ENCODE data around the gene SAV1. TPM values are rescaled to one million over a fixed set of nuclear protein-coding genes. Genes with fewer than 3 reads are reported as not detected.

The SAV1 gene
- total RNA-seq, 1 donor from 2014 or later = 30.0 TPM

- intact Hi-C loops (cut with DNase I) = no loop called here
- TF ChIP-seq, protein P1, sequence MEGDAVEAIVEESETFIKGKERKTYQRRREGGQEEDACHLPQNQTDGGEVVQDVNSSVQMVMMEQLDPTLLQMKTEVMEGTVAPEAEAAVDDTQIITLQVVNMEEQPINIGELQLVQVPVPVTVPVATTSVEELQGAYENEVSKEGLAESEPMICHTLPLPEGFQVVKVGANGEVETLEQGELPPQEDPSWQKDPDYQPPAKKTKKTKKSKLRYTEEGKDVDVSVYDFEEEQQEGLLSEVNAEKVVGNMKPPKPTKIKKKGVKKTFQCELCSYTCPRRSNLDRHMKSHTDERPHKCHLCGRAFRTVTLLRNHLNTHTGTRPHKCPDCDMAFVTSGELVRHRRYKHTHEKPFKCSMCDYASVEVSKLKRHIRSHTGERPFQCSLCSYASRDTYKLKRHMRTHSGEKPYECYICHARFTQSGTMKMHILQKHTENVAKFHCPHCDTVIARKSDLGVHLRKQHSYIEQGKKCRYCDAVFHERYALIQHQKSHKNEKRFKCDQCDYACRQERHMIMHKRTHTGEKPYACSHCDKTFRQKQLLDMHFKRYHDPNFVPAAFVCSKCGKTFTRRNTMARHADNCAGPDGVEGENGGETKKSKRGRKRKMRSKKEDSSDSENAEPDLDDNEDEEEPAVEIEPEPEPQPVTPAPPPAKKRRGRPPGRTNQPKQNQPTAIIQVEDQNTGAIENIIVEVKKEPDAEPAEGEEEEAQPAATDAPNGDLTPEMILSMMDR (IDR thresholded peaks at IDR 0.05) = no peak
- TF ChIP-seq POLR2A (IDR thresholded peaks at IDR 0.05) (no peak), POLR2AphosphoS5 (IDR thresholded peaks at IDR 0.05; ENCODE audit: insufficient read depth in 1 of 2, low read depth in 1 of 2) (no peak)
- no peak for DNase-seq (ENCODE audit: extremely low spot score in 2 of 2)
- H3K27me3 ChIP-seq = no peaks in the 10 kb centered on the region
- no peak overlapping the region for H3K4me3 ChIP-seq
- no peak overlapping the region for H3K27ac ChIP-seq
- peaks cover 0 to under 1% of the 10 kb centered on the region in 2 donors for H3K36me3 ChIP-seq
- no peaks in the 10 kb centered on the region for H3K4me1 ChIP-seq
- no peaks in the 10 kb centered on the region for H3K9me3 ChIP-seq
Measured at GRCh38 chr14:50610465-50610864, 57.6 kb downstream of the SAV1 start.

DNA sequence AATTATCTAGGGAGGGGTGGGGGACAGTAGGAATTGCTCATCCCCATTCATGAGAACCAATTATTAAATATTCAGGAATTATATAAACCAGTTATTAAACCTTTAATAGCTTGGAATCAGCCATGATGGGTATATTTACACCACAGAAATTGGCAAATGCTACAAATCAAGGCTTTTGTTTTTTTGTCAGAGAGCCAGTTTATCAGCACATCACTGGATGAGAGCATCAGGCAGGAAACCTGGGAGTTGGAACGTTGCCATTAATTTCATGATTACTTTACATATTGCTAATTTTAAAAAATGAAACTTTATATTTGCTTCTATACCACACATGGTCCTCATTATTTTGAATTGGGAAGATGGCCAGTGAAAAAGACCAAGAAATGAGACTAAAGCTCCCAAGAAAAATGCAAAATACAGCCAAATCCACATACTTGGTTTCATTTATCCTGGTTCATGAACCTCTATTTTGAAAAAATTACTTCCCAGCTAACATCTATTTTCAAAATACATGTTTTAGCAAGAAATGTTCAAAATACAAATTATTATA is 59.7 kb downstream of the SAV1 start:
- no peak for DNase-seq (ENCODE audit: extremely low spot score in 2 of 2)
- Histone ChIP-seq H3K27ac (no peak overlapping the region), H3K9me3 (no peaks in the 10 kb centered on the region), H3K27me3 (no peaks in the 10 kb centered on the region), H3K4me3 (no peak overlapping the region), H3K36me3 (no peaks in the 10 kb centered on the region), H3K4me1 (no peaks in the 10 kb centered on the region)
- intact Hi-C loops (cut with DNase I) = loop anchor here (10.0 kb wide), 1 partner anchor 166 kb away; no protein-coding TSS in a partner anchor
- TF ChIP-seq POLR2A (IDR thresholded peaks at IDR 0.05) = no peak
- no peak for TF ChIP-seq POLR2AphosphoS5 (IDR thresholded peaks at IDR 0.05; ENCODE audit: insufficient read depth in 1 of 2, low read depth in 1 of 2)
- TF ChIP-seq, protein P1 (IDR thresholded peaks at IDR 0.05) = no peak

GRCh38 chr14:50607761-50608160 is 60.3 kb downstream of the SAV1 start:
- TF ChIP-seq POLR2A (IDR thresholded peaks at IDR 0.05) = no peak
- TF ChIP-seq, protein P1 (IDR thresholded peaks at IDR 0.05) = no peak
- TF ChIP-seq POLR2AphosphoS5 (IDR thresholded peaks at IDR 0.05; ENCODE audit: insufficient read depth in 1 of 2, low read depth in 1 of 2) = no peak
- DNase-seq (ENCODE audit: extremely low spot score in 2 of 2) = no peak
- H3K4me3 ChIP-seq = no peak overlapping the region
- H3K4me1 ChIP-seq = no peaks in the 10 kb centered on the region
- H3K9me3 ChIP-seq = no peaks in the 10 kb centered on the region
- H3K27me3 ChIP-seq = no peaks in the 10 kb centered on the region
- no peak overlapping the region for H3K27ac ChIP-seq
- H3K36me3 ChIP-seq = no peaks in the 10 kb centered on the region
- intact Hi-C loops (cut with DNase I) = loop anchor here (10.0 kb wide), 1 partner anchor 167 kb away; no protein-coding TSS in a partner anchor

DNA sequence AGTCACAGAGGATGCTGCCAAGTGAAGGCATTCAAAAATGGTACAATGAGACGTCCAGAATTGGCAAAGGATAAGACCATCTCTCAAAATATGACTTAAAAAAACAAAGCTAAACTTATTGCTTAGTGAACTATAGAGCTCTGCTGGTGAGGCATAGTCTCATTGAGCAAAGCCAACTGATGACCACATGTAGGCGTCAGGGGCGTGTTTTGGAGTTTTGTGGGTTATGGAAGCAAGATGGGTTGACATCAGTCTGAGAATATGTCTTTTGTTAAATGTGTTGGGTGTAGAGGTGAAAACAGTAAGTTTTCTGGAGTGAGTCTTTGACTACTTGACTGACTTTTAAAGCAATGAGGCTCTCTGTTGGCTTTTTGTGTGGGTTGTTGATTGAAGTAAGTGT is 60.9 kb downstream of the SAV1 start:
- Histone ChIP-seq H3K27me3 (no peaks in the 10 kb centered on the region), H3K27ac (no peak overlapping the region), H3K4me1 (no peaks in the 10 kb centered on the region), H3K4me3 (no peak overlapping the region), H3K36me3 (no peaks in the 10 kb centered on the region), H3K9me3 (no peaks in the 10 kb centered on the region)
- intact Hi-C loops (cut with DNase I) = loop anchor here (10.0 kb wide), 1 partner anchor 168 kb away; no protein-coding TSS in a partner anchor
- TF ChIP-seq, protein P1 (IDR thresholded peaks at IDR 0.05) = no peak
- TF ChIP-seq POLR2AphosphoS5 (IDR thresholded peaks at IDR 0.05; ENCODE audit: insufficient read depth in 1 of 2, low read depth in 1 of 2) (no peak), POLR2A (IDR thresholded peaks at IDR 0.05) (no peak)
- no peak for DNase-seq (ENCODE audit: extremely low spot score in 2 of 2)

DNA sequence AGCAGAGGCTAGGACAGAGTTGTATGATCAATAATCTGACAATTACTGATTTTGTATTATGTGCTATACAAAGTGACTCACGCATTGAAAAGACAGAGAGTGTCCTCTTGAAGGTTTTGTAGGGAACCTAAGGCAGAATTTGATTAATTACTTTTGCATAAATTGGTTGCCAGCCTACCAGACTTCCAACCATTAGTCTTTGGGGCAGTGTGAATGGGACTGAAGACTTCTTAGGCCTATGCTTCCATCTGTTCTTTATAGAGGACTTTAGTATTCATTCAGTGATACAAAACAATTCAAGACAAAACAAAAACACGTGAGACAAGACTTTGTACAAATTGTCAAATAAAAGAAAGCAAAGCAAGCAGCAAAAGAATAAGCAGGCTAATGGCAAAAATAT is 61.6 kb downstream of the SAV1 start:
- DNase-seq (ENCODE audit: extremely low spot score in 2 of 2) = no peak
- intact Hi-C loops (cut with DNase I) = loop anchor here (10.0 kb wide), 1 partner anchor 168 kb away; no protein-coding TSS in a partner anchor
- no peaks in the 10 kb centered on the region for H3K27me3 ChIP-seq
- no peak overlapping the region for H3K27ac ChIP-seq
- no peak overlapping the region for H3K4me3 ChIP-seq
- TF ChIP-seq POLR2A (IDR thresholded peaks at IDR 0.05) (no peak), POLR2AphosphoS5 (IDR thresholded peaks at IDR 0.05; ENCODE audit: insufficient read depth in 1 of 2, low read depth in 1 of 2) (no peak)
- TF ChIP-seq, protein P1 (IDR thresholded peaks at IDR 0.05) = no peak
- no peaks in the 10 kb centered on the region for H3K36me3 ChIP-seq
- no peaks in the 10 kb centered on the region for H3K9me3 ChIP-seq
- H3K4me1 ChIP-seq = no peaks in the 10 kb centered on the region

All from vagina (tissue), 2 donors.